Activated CD8-positive, alpha-beta memory T cell treated with anti-CD3 and anti-CD28 coated beads, Interleukin-2, amount 50 U/mL, for 4 hours (primary cell): ENCODE measurements around the gene GDF11.

Experiments
- DNase-seq: peaks from one replicate; pipeline ENCODE4 v3.0.0-alpha.2; 2020

Gene GDF11

GRCh38 chr12:55742719-55743405 is at the start of gene GDF11:
GDF11 (plus strand) TSS chr12:55743122; CDS start chr12:55743317, 195 bp downstream.
- peak; percentile 74 for DNase-seq

GRCh38 chr12:55693323-55694187 is 49.4 kb upstream of the GDF11 start:
- DNase-seq: no peak

- DNase-seq: no peak
Observed at GRCh38 chr12:55694188-55694515, 48.8 kb upstream of the GDF11 start.

DNA sequence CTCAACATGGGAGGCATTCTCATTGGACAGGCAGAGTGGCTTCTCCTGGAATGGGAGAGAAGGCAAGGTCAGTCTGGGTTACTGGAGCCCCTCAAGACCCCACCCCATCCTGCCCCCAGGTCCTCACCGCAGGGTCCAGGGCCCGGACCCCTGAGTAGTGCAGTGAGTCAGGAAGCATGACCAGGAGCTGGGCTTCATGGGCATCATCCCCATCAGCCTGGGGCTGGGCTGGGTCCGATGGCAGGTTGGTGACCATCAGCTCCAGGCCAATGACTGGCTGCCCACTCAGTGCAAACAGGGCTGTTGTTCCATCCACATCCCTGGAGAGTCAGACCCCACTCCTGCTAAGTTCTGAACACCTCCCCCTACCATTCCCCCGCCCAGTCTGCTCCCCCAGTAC is 48.3 kb upstream of the GDF11 start:
- DNase-seq: no peak

DNA sequence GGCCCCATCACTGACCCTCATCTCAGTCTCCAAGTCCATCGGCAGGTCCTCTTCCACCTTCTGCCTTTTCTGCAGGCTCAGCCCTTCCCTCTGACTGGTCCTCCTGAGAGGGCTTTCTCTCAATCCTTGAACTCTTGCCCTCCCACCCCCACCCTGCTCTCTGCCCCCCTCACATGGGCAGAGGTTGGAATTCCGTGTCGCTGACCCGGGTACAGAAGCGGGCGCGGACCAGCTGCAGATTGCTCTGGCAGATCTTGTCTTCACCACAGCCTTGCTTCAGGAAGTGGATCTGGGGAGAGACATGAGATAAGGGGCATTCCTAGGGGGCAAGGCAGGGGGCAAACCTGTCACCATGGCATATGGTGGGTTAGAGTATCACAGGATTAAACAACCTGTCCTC is 47.6 kb upstream of the GDF11 start:
- no peak for DNase-seq

- no peak for DNase-seq
Observed at GRCh38 chr12:55696141-55696540, 46.8 kb upstream of the GDF11 start.

- DNase-seq: no peak
Observed at GRCh38 chr12:55696796-55697462, 46.0 kb upstream of the GDF11 start.

DNA sequence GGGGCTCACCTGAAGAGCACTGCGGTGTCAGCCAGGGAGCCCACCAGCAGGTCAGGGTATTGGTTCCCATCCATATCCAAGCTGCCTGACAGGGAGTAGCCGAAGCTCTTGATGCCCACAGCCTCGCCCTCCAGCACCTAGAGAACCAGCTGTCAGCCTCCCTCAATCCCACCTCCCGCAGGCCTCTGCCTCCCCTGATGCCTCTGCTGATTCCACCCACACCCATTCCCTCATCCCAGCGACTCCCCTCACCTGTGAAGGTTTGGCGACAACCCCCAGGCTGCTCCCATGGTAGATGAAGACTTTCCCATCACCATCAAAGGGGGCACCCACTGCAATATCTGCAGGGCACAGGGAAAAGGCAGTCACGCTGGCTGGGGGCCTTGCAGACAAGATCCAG is 45.2 kb upstream of the GDF11 start:
- DNase-seq: no peak

DNA sequence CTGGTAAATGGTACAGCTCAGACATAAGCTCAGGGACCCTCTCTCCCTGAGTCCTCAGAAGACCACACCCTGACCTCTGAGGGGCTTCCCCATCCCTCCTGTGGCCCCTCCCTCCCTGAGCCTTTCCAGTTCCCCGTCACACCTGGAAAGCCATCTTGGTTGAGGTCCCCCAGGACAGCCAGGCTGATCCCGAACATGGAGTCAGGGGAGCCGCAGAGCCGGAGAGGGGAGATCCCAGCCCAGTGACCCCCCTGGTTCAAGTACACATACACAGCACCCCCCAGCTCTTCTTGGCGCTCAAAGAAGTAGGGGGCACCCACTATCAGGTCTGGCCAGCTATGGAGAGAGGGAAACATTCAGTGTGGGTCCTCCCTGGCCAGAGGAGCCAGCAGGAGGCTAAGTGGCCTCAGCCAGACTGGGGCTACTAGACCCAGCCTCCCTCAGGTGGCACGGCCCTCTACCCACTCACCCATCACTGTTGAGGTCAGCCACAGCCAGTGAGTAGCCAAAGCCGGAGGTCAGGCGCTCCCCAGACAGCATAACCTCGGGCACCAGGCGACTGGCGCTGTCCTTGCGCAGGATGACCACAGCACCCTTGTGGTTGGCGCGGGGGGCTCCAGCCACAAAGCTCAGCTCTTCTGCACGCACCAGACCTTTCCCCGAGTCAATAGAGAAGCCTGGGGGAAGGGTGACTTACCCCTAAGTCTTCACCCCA is 44.5 kb upstream of the GDF11 start:
- DNase-seq: no peak

GRCh38 chr12:55698965-55699364 is 44.0 kb upstream of the GDF11 start:
- no peak for DNase-seq

DNA sequence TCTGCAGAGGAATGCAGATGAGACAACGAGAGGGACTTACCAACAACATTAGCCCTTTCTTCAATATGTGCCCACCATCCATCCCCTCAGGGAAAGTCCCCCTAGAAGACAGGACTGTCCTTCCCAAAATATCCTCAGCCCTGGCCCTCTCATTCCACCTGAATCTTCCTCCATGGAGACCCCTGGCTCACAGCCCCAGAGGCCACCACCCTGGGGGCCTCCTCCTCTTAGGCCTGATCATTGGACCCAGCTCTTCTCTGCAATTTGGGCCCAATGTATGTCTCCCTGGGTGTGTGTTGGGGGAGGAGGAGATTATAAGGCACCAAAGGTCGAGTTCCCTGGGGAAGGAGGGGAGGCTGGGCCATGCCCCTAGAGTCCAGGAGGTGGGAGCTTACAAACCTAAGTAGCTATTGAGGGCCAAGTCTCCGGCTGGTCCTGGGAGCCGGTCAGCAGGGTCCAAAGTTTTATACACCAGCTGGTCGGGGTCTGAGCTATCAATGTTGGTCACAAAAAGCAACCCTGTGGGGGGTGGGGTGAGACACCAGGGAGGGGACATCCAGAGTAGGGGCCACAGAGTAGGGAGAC is 43.4 kb upstream of the GDF11 start:
- no peak for DNase-seq

DNA sequence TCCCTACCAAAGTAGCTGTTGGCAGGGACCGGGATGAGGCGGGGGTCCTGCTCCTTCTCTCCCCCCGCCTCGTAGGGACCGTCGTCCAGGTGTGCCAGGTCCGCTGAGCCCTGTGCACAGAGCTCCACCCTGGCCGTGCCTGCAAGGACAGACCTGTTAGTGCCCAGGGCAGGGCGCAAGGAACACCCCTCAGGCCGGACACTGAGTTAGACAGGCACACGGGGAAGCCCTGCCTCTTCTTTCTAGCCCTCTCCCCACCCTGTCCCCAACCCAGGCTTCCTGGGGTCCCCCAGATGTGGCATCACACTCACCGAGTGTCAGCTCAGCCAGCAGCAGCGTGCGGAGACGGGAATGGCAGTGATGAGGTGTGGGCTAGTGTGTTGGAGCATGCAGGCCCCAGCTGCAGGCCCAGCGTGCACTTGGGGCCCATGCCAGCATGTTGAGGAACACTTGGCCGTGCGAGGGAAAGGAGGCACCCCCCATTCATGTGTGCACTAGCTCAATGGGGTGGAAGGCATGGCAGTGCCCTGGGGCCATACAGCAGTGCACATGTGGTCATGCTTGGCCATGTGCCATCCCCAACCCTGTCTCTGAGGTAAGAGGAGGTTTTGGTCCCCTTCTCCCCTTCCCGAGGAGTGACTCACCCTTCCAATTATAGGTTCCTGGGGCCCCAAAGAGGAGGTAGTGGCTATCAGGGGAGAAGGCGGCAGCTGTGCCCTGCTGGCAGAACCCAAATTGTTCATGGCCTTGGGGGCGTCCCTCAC is 42.5 kb upstream of the GDF11 start:
- DNase-seq: no peak

DNA sequence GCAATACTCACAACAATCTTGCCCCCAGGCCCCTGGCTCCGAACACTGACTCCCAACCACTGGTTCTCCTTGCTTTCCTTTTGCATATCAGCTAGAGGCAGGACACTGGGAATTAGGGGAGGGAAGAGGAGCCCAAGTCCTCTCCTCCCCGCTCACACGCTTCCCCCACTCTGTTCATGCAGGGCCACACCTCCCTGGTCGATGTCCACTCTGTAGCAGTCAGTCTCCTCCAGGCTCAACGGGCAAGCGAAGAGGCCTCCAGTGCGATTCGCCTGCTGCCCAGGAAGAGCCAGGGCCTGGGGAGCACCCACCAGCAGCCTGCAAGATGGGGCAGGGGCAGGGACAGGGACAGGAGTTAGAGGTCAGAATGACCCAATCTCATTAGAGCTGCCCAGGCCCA is 40.1 kb upstream of the GDF11 start:
- no peak for DNase-seq

DNA sequence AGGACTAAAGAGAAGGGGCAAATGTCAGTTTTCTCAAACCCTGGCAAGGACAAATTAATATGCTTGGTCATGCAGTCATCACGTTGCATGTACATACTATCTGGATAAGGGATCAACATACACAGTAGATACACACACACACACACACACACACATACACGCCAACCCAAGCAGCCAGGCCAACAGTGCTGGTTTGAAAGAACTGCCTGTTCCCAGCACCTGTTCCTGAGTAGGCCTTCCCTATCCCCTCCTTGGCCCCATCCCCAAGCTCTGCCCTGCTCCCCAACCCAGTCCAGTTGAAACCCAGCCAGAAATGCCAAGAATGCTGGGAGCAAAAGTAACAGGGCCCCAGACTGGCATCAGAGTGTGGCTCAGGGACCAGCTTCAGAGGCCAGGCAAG is 39.6 kb upstream of the GDF11 start:
- DNase-seq: no peak

DNA sequence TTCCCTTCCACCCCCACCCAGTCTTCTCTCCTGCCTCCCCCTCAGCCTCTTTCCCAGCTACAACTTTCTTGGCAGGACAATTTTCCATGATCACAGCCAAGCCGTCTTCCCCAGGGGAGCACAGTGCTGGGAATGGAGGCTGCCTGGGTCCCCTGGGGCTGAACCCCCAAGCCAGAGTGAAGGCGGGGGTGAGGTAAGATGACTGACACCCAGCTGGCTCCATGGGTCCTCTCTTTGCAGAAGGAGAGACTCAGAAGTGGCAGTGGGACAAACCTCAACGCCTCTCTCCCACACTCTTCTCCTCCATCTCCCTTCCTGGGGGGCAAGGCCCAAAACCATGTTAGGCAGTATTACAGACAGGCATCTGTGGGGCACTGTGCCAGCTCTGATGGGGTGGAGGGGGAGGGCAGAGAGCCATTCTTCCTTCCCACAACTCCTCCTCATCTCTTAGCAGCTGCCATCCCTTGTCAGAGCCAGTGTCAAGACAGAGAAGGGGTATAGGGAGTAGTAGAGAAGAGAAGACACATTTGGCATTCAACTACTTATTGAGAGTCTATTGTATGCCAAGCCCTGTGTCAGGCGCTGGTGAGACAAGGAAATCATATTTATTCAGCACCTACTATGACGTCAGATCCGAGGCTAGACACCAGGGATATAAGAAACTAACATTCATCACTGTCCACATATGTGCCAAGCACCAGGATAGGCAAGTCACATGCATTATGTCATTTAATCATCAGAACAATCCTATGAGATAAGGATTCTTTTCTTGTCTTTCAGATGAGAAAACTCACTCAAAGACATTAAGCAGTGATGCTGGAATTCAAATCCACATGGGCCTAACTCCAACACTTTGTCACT is 38.8 kb upstream of the GDF11 start:
- no peak for DNase-seq

GRCh38 chr12:55704824-55705718 is 37.9 kb upstream of the GDF11 start:
- DNase-seq: no peak

- DNase-seq: no peak
Observed at GRCh38 chr12:55705782-55706402, 37.0 kb upstream of the GDF11 start.

DNA sequence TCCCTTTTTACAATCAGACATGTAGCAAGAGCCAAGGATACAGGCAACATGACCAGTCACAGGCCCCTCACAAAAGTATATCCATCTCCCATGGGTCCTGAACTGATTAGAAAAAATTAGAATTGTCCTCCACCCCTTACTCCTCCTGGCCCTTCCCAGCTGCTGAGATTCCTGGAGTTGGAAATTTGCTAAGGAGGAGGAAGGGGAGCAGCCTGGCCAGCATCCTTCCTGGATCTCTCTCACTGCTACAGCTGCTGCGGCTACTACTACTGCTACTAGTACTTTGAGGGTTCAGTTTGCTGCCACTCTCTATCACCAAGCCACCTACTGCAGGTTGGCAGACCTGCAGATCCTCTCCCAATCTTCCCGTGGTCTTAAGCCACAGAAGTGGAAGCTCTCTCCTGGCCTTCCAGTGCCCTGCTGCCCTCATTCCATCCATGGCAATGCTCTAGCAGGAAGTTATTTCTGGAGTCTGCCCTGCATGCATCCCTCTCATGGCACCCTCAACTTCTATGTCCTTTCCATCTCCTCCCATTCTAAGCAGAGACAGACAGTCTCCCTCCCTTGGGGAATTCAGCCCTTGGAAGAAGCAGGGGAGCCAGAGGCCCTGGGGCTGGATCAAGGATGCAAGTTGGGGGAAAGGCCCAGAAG is 36.2 kb upstream of the GDF11 start:
- no peak for DNase-seq

DNA sequence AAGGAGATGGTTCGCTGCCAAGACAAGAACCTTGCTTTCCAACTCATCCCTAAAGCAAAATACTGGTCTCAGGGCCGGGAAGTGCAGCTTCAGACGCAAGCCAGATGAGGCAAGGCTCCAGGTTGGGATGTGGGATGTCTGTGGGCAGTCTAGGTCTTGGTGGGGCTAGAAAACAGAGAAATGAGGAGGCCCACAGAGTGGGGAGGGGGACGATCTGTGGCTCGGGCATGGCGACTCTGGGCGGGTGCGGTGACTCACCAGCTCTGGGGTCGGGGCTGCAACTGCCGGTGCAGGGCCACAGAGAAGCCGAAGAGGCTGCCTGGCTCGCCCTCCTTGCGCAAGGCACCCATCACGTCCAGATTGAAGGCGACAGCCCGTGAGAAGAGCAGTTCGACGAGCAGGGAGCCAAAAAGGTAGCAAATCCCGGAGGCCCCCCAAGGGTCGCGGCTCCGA is 35.7 kb upstream of the GDF11 start:
- DNase-seq: no peak
